HG03558 (cell line): ENCODE measurements around the gene KCNH1.

Experiments used
- ATAC-seq: cut with Tn5 transposase; IDR thresholded peaks from one replicate; pipeline ENCODE4 v1.9.1; 2021; ENCODE audit warnings: moderate number of reproducible peaks; ENCODE audit not compliant: unreplicated experiment; ENCODE audit errors: extremely low read depth

KCNH1 gene

GRCh38 chr1:211133836-211134669 is at the start of gene KCNH1:
Gene KCNH1, minus strand, starts transcription at chr1:211134148. Its CDS starts 203 bp downstream, at chr1:211133945.
- ATAC-seq, result peak; percentile 73

GRCh38 chr1:211182746-211183145 is 48.8 kb upstream of the KCNH1 start:
- ATAC-seq, result no peak

- no peak for ATAC-seq
Observed at GRCh38 chr1:211174375-211174774, 40.4 kb upstream of the KCNH1 start.

- ATAC-seq, result no peak
Observed at GRCh38 chr1:211172657-211173056, 38.7 kb upstream of the KCNH1 start.

- ATAC-seq, result no peak
Observed at GRCh38 chr1:211169353-211169752, 35.4 kb upstream of the KCNH1 start.

GRCh38 chr1:211158866-211159265 is 24.9 kb upstream of the KCNH1 start:
- ATAC-seq, result no peak

GRCh38 chr1:211155040-211155439 is 21.1 kb upstream of the KCNH1 start:
- no peak for ATAC-seq

GRCh38 chr1:211153932-211154331 is 20.0 kb upstream of the KCNH1 start:
- no peak for ATAC-seq

- ATAC-seq, result no peak
Observed at GRCh38 chr1:211148366-211148765, 14.4 kb upstream of the KCNH1 start.

- no peak for ATAC-seq
Observed at GRCh38 chr1:211145944-211146343, 12.0 kb upstream of the KCNH1 start.

- no peak for ATAC-seq
Observed at GRCh38 chr1:211135342-211135950, 1.5 kb upstream of the KCNH1 start.

- ATAC-seq, result no peak
Observed at GRCh38 chr1:211133393-211133835, 534 bp downstream of the KCNH1 start.

- ATAC-seq, result no peak
Observed at GRCh38 chr1:211132721-211133392, 1.1 kb downstream of the KCNH1 start.

GRCh38 chr1:211129776-211130175 is 4.2 kb downstream of the KCNH1 start:
- no peak for ATAC-seq

- ATAC-seq, result no peak
Observed at GRCh38 chr1:211127166-211127565, 6.8 kb downstream of the KCNH1 start.

GRCh38 chr1:211126622-211127021 is 7.3 kb downstream of the KCNH1 start:
- ATAC-seq, result no peak

GRCh38 chr1:211118407-211119102 is 15.4 kb downstream of the KCNH1 start:
- ATAC-seq, result no peak

GRCh38 chr1:211114446-211114845 is 19.5 kb downstream of the KCNH1 start:
- ATAC-seq, result no peak

- ATAC-seq, result no peak
Observed at GRCh38 chr1:211113566-211113965, 20.4 kb downstream of the KCNH1 start.

- ATAC-seq, result no peak
Observed at GRCh38 chr1:211111351-211111750, 22.6 kb downstream of the KCNH1 start.

GRCh38 chr1:211101481-211101880 is 32.5 kb downstream of the KCNH1 start:
- ATAC-seq, result no peak
